RPMI7951 (cell line): ENCODE data around the gene SLC25A14. TPM values are rescaled to one million over a fixed set of nuclear protein-coding genes. Genes with fewer than 3 reads are reported as not detected.
"Not testable (repeated sequence)": the region's sequence is repeated elsewhere in the genome, so short reads cannot be mapped to it uniquely, and the experiment has no call there.

Source experiments
- DNase-seq: peaks from one replicate; pipeline ENCODE4 v3.0.0-alpha.2; 2012; ENCODE audit warnings: low read depth
- total RNA-seq: library from RNA; depleted of rRNA; stranded (reverse); fragments of >200 nt; shearing (Covaris generic); gene quantifications from 2 replicates; pipeline ENCODE4 v1.2.3, GENCODE V29; 2014; rRNA removed

Gene SLC25A14, protein sequence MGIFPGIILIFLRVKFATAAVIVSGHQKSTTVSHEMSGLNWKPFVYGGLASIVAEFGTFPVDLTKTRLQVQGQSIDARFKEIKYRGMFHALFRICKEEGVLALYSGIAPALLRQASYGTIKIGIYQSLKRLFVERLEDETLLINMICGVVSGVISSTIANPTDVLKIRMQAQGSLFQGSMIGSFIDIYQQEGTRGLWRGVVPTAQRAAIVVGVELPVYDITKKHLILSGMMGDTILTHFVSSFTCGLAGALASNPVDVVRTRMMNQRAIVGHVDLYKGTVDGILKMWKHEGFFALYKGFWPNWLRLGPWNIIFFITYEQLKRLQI
- total RNA-seq: 13.2 and 14.1 TPM in 2 replicates

DNA sequence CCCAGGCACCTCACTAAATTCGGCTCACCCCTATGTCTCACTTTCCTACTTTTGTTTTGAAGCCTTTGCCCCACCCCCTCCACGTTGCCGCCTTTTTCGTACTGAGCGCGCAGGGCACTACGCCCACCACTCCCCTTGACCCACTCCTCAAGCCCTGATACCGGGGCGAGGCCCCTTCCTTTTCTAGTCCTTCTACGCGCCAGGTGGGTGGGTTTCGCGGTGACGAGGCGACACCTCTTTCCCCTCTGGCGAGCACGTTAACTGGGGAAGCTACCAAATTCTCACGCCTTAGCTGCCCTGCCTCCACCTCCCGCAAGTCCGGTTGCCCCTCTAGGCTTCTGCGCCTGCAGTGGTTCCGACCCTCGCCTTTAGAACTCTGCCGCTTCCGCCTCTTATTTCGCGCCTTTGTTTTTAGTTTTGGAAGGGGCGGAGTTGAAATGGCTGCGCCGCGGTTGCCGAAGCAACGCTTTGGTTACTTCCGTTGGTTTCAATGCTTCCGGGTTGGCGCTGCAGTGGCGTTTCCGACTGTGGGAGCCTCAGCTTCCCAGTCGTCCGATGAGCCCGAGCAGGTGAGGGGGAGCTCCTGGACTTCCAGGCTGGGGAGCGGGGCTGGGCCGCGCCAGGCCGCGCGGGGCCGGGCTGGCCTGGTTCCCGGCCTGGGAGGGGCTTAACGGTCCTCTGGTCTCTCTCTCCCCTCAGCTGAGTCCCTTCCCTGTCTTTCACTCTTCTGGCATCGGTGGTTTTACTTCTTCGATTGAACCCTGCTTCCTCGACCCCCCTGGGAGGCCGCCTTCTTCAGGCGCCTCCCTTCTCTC lies at the start of gene SLC25A14:
Gene SLC25A14, plus strand, starts transcription at position 512 of the 815 bp plus-strand sequence. CDS start 360 bp downstream, outside the sequence.
- DNase-seq: peak; percentile 73

DNA sequence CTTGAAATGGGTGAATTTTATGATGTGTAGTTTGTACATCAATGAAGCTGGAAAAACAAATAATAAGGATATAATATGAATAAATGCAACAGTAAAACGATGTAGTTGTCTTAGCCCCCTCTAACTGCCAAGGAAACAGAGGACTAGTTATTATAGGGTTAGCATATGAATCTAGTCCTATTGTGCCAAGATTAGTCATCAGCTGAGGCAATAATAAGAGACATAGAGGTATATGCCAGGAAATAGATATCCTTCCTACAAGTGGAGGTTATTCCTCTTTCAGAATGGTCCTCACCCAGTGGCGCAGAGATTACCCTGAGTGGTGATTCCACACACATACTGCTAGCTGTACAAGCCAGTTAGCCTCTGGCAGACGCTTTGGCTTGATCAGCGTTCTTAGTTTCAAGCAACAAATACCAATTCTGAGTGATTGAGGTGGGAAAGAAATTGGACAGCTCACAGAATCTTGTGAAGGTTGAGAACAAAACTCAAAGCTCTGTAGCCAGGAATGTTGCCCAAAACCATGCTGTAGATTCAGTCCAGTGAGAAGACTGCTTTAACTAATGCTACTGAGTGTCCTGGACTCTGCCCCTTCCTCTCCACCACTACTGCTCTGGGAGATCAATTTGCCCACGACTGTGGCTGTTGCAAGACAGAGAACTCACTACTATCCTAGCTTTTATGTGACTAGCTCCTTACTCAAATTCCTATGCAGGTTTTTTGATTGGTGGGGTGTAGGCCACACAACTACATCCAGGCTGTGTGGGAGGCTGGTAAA lies 44.0 kb upstream of the SLC25A14 start:
- no peak for DNase-seq

DNA sequence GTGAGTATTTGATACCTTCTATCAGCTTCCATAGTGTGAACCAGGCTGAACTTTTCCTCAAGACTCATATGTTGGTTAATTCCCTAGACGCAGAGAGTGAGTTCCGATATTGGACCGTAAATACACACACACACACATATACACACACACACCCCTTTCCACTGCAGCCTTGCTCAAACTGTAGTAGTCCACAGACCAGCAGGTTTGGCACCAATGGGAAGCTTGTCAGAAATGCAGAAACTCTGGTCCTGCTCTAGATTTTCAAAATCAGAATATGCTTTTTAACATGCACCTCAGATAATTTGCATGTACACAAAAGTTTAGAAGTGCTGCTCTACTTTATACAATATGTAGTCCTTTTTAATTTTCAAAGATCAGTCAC lies 43.4 kb upstream of the SLC25A14 start:
- DNase-seq: no peak

DNA sequence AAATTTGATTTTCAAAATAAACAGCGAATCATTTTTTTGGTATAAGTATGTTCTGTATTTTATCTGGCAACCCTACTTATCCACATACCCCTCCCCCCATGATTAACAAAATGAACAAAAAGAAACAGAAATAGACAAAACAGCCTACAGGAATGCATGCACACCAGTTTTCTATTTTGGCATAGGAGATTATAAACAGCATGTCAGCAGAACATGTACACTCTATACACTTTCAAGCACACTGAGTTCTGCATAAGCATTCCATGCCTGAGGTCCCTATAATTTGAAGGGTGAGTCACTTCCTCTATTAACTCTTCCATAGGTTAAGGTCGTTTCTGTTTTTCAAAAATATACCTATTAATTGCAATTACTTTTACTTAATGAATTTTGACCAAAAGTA lies 43.0 kb upstream of the SLC25A14 start:
- DNase-seq: no peak

DNA sequence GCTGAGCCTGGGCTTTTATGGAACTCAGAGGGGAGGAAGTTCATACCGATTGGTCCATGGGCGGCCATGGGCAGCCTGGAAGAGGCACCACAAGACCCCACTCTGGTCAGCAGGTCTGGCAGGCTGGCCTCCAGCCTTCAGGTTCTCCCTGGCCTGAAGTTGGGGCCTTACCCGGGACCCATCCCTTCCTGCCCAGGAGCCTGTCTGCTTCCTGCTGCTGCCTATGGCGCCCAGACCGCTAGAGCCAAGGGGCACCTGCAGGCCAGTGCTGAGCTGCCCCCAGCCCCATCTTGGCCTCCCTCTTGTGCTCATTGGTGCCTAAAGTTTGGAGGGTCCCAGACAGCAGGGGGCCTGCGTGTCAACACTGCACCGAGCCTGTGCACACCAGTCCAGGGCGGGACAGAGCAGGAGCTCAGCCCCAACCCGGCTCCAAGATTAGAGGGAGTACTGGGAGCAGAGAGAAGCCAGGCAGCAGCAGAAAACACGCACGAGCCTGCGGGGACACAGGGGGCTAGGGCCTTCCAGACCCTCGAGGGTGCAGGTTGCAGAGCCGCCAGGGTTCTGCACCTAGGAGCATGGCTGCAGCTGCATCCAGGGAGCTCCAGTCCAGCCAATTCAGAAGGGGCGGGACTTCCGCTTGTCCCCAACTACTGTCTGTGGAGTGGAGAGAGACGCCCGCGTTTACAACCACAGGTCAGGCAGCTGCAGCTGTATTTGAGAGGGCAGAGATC lies 40.3 kb upstream of the SLC25A14 start:
- peak; percentile 34 for DNase-seq

DNA sequence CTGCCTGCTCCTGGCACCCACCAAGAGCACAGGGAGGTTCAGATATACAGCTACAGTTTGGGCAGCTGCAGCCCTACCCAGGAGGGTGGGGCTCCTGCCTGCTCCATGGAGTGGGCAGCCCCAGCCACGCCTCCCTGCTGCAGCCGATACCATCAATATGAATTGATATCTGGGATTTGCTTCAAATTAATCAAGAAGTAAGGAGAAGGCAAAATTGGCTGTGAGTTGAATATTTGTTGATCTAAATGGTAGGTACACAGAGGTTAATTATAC lies 39.8 kb upstream of the SLC25A14 start:
- DNase-seq: no peak

DNA sequence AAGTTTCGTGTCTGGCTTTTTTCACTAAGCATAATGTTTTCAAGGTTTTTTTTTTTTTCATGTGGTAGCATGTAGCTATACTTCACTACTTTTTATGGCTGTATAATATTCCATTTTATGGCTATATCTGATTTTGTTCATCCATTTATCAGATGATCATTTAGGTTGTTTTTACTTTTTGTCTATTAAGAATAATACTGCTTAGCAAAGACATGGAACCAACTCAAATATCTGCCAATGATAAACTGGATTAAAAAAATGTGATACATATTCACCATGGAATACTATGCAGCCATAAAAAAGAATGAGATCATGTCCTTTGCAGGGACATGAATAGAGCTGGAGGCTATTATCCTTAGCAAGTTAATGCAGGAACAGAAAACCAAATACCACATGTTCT lies 38.3 kb upstream of the SLC25A14 start:
- DNase-seq: no peak

DNA sequence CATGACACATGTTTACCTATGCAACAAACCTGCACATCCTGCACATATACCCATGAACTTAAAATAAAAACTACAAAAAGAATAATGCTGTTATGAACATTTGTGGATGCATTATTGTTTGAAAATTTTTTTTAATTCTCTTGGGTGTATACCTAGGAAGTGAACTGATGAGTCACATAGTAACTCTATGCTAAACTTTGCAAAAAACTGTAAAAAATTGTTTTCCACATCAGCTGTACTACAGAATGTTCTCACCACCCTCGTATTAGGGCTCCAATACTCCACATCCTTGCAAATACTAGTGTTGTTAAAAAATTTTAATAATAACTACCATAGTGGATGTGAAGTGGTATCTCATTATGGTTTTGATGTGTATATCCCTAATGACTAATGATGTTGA lies 37.7 kb upstream of the SLC25A14 start:
- DNase-seq: no peak

DNA sequence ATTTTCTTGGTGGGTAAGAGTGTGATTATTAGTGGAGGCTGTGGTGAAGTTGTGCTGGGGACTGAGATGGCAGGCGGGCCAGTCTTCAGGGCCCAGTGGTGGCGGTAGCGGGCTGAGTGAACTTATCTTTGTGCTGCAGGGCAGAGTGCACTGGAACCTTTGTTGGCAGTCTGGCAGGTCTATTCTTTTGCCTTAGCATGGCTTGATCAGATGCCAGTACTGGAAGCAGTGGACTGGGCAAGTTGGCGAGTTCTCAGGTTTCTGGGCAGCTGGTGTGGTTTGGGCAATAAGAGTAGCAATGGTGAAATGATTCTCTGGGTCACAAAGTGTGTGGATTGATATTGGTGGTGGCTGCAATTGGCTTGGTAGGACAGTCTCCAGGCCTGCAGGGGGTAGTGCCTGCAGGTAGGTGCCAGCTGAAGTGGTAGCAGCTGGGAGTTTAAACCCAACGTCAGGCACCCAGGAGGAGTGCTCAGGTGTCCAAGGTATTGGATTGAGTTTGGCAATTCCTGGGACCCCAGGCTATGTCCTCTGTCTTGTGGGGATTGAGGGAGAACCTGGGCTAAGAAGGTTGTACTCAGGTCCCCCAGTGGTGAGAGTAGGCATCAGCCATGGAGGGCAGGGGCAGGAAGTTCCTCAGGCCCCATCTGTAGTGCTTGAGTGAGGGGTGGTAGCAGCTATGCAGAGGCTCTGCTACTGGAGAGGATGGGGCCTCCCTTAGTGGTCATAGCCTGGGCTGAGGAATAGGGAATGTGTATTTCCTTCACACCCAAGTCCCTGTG lies 34.9 kb upstream of the SLC25A14 start:
- DNase-seq: no peak

DNA sequence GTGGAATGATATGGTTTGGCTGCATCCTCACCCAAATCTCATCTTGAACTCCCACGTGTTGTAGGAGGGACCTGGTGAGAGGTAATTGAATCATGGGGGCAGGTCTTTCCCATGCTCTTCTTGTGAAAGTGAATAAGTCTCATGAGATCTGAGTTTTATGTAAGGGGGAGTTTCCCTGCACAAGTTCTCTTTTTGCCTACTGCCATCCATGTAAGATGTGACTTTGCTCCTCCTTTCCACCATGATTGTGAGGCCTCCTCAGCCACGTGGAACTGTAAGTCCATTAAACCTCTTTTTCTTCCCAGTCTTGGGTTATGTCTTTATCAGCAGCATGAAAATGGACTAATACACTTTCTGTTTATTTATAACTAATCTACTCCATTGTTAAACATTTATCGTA lies 19.8 kb upstream of the SLC25A14 start:
- DNase-seq: not testable (repeated sequence)

DNA sequence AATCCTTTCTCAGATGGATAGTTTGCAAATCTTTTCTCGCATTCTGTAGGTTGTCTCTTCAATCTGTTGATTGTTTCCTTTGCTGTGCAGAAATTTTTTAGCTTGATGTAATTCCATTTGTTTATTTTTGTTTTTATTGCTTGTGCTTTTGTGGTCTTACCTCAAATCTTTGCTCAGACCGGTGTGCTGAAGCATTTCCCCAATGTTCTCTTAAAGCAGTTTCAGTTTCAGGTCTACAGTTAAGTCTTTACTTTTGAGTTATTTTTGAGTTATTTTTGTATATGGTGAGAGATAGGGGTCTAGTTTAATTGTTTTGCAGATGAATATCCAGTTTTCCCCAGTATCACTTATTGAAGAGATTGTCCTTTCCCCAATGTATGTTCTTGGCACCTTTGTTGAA lies 18.2 kb upstream of the SLC25A14 start:
- DNase-seq: no peak

DNA sequence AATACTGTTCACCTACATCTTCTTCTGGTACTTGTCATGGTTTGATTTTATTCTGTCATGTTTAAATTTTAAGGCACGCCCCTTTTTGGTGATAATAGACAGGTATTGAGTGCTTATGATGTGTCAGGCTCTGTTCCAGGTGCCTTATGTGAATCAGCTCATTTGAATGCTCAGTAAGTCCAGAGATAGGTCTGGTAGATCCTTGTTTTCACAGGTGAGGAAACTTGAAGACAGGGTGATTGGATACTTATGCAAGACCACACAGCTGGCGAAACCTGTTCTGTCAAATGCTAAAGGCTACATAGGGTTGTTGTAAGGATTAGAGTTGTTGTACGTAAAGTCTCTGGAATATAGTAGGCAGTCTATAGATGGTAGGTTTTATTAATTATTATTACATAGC lies 9.6 kb upstream of the SLC25A14 start:
- DNase-seq: no peak

DNA sequence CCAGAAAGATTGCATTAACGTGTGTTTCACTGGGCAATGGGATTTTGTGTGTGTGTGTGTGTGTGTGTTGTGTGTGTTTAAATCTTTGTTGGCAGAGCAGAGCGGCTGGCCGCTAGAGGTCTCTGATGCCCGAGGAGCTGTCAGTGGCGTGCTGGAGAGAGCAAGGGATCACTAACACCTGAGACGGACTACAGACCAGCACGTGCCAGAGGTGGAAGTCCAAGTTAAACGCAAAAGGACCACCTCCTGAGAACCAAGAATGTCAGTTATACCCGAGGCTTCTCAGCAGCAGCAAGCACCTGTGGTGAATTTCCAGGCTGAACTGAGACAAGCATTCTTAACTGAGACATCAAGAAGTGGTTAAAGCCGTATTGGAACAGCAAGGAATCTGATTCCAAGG lies 9.0 kb upstream of the SLC25A14 start:
- DNase-seq: peak; percentile 46

DNA sequence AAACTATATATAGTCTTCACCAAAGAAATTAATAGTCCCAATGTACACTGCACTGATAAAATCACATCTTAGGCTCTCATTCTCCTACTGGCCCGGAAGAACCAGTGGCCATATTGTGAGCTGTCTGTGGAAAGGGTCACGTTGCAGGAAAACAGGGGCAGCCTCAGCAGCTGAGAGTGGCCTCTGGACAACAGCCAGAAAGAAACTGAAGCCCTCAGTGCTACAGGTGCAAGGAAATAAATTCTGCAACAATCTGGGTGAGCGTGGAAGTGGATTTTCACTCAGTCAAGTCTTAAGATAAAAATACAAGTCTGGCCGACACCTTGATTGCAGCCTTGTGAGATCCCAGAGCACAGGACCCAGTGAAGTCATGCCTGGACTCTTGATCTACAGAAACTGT lies 3.2 kb upstream of the SLC25A14 start:
- DNase-seq: no peak

DNA sequence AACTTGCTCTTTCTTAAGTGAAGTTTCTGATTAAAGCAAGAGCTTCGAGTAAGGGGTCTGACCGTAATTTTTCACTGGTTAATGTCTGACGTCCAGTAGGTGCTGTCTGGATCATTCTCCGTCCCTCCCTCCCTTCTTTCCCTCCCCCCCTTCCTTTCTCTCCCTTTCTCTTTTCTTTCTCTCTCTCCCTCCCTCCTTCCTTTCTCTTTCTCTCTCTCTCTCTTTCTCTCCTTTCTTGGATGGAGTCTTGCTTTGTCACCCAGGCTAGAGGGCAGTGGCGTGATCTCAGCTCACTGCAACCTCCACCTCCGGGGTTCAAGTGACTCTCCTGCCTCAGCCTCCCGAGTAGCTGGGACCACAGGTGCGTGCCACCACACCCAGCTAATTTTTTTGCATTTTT lies 850 bp upstream of the SLC25A14 start:
- not testable (repeated sequence) for DNase-seq

DNA sequence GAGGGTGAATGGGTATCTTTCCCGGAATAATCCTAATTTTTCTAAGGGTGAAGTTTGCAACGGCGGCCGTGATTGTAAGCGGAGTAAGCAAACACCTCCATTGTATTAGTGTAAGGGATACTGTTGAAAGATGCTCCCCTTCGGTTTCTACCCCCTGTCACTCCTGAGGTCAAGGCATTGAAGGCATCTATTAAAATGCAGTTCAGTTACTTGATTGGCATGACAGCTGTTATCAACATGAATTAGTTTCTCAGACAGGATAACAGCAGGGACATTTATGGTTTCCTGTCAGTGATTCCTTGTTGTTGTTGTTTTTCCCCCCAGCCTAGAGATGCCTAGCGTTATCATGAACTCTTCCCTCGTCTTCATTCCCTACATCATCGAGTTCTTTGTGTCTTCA lies 552 bp downstream of the SLC25A14 start:
- no peak for DNase-seq

DNA sequence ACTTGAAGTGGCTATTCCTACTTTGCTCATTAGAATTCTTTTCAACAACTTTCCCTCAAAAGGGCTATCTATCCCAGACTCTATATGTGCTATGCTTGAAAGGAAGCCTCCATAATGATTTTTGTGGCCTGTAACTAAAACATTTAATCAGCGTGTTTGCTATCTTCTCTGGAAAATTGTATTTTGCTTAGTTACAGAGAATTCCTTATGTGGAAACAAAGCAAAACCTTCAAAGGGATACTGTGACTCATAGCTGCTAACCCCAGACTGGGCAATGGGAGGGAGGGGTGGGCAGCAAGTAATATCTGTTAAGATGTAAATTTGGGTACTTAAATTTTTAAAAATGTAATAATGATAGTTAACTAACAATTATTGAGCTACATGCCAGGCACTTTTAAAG lies 3.7 kb downstream of the SLC25A14 start:
- DNase-seq: peak; percentile 9

DNA sequence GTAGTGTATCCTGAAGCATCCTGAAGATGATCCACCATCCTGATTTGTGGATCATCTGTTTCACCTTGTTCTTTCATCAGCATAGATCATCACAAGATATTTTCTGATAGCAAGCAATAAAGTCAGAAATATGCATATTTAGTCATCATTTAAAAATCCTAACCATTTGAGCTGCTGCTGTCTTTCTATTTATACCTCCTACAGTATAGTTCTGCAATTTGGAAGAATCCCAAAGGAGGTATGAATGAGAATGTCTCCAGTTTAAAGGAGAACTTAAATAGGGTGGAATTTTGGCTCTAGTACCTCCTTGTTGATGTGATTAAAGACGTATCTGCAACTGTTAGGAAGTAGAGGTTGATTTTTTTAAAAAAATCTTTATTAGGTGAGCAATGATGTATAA lies 7.6 kb downstream of the SLC25A14 start:
- no peak for DNase-seq

DNA sequence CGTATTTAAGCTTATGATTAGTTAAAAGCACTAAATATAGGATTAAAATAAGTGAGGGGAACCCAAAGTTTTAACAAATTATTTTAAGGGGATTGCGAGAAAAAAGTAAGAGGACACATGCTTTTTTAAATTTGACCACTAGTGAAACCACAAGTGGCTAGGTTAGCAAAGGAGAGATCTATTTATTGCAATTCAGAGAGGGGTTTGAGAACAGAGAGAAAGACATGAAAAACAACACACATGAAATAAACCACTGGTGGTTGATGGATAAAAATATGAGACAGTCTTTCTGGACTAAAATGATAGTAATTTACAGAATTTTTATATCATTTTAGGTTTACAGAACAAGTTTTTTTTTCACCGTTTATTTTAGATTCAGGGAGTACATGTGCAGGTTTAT lies 11.8 kb downstream of the SLC25A14 start:
- no peak for DNase-seq

DNA sequence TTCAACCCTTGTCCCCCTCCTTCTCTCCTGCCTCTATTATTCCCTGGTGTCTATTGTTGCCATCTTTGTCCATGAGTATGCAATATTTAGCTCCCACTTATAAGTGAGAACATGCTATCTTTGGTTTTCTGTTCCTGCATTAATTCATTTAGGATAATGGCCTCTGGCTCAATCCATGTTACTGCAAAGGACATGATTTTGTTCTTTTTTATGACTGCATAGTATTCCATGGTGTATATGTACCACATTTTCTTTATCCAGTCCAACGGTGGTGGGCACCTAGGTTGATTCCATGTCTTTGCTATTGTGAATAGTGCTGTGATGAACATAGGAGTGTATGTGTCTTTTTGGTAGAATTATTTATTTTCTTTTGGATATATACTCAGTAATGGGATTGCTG lies 12.3 kb downstream of the SLC25A14 start:
- not testable (repeated sequence) for DNase-seq

DNA sequence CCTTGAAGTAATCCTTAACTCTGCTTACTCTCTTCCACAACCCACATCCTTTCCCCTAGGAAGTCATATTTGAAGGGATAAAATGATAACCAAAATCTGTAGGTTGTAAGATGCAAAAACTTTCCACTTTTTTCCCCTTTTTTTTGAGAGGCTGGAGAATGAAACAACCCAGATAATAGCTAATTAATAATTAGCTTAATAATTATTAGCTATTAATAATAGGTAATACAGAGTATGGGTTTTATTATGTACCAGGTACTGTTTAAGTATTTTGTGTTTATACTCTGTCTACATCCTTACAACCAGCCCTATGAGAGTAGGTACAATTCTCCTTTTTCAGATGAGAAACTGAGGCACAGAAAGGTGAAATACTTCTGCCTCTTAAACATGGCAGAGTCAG lies 36.4 kb downstream of the SLC25A14 start:
- DNase-seq: no peak
